Ovary (tissue), 9 donors: ENCODE data around the gene RB1. TPM values are rescaled to one million over a fixed set of nuclear protein-coding genes. Genes with fewer than 3 reads are reported as not detected.

Experiments used
- DNase-seq, 5 donors: peaks; one replicate each; pipeline ENCODE4 v3.0.0-alpha.2; 2019 to 2020
- H3K27ac ChIP-seq, 2 donors: fragments of 200-600 bp; one replicate each; pipeline versions ENCODE4 v1.5.1 to v1.8.0; 2019 to 2022
- H3K27me3 ChIP-seq: fragments of 200-600 bp; one replicate; pipeline ENCODE4 v1.8.0; 2022
- H3K36me3 ChIP-seq: fragments of 200-600 bp; sonication (generic); one replicate; pipeline ENCODE4 v1.5.1; 2019
- H3K4me1 ChIP-seq: one replicate; pipeline ENCODE4 v1.8.1; 2013; ENCODE audit warnings: mild to moderate bottlenecking, moderate library complexity; ENCODE audit not compliant: insufficient read depth
- H3K4me3 ChIP-seq: fragments of 200-600 bp; sonication (generic); one replicate; pipeline ENCODE4 v1.5.1; 2017
- H3K9me3 ChIP-seq, 2 donors: fragments of 200-600 bp in 1 of 2; sonication (generic) in 1 of 2; one replicate each; pipeline versions ENCODE4 v1.5.1 to v1.8.1; 2013 to 2019; ENCODE audit warnings: mild to moderate bottlenecking in 1 of 2, moderate library complexity in 1 of 2
- CTCF ChIP-seq, 3 donors: fragments of 450-650 bp in 2 of 3; fragments of 200-600 bp in 1 of 3; IDR thresholded peaks; one replicate each; pipeline versions ENCODE4 v1.5.1 to v1.8.0; 2016 to 2022; ENCODE audit warnings: antibody characterized with exemption in 3 of 3, mild to moderate bottlenecking in 1 of 3
- EP300 ChIP-seq: sonication (generic); formaldehyde crosslinking; IDR thresholded peaks from one replicate; pipeline ENCODE4 v1.6.1; 2017; ENCODE audit warnings: antibody characterized with exemption
- POLR2A ChIP-seq: fragments of 450-650 bp; IDR thresholded peaks from one replicate; pipeline ENCODE4 v1.6.1; 2017; ENCODE audit warnings: antibody characterized with exemption, mild to moderate bottlenecking, moderate library complexity
- WGBS, 3 donors: extraction: QIAGEN DNeasy Blood & Tissue Kit in 1 of 3; methylation state at CpG; one replicate each; pipeline versions ENCODE4 v1.1.5 to v1.1.7; 2013 to 2017; 5-methylcytosine and 5-hydroxymethylcytosine counted together
- intact Hi-C, 4 donors: fragments of 100-400 bp; cut with DNase I; formaldehyde crosslinking; loops; one replicate each; pipeline versions ENCODE4 v1.11.0 to v1.15.1; 2022 to 2023
- polyA plus RNA-seq, 2 donors: library from polyadenylated mRNA; stranded (reverse); fragments of 200-250 nt in 1 of 2; fragments of 350-450 nt in 1 of 2; fragmentation: Illumina TruSeq in 1 of 2; extraction: RNeasy Lipid Tissue Mini Kit (QIAGEN cat#74804) in 1 of 2; gene quantifications; one replicate each; pipeline ENCODE4 v1.2.3, GENCODE V29; 2013 to 2014
- total RNA-seq, 7 donors: library from RNA; depleted of rRNA in 2 of 7; stranded (reverse); fragments of >200 nt in 2 of 7; fragmentation: NEBNext Ultra II Directional in 3 of 7; extraction: Animal tissue kit (Norgen Biotek cat#: 25700) in 3 of 7; gene quantifications; one replicate each; pipeline versions ENCODE4 v1.1.0 to v1.2.4, GENCODE V29; 2016 to 2023
- donor health status: DM: no; HTN: no; CAD: no; lungs with moderate emphysema.
- donor health status: DM: no; HTN: no; CAD: no.
- donor health status: Bipolar disorder and iron deficiency.
- donor health status: DM: yes; HTN: yes; CAD: no.
- donor health status: DM: no; HTN: no; CAD: no.
- donor health status: DM: yes; HTN: yes; CAD: no.

RB1 gene
- total and polyA plus RNA-seq, 9 donors: 11.4 to 36.6 (median 27.1) TPM

DNA sequence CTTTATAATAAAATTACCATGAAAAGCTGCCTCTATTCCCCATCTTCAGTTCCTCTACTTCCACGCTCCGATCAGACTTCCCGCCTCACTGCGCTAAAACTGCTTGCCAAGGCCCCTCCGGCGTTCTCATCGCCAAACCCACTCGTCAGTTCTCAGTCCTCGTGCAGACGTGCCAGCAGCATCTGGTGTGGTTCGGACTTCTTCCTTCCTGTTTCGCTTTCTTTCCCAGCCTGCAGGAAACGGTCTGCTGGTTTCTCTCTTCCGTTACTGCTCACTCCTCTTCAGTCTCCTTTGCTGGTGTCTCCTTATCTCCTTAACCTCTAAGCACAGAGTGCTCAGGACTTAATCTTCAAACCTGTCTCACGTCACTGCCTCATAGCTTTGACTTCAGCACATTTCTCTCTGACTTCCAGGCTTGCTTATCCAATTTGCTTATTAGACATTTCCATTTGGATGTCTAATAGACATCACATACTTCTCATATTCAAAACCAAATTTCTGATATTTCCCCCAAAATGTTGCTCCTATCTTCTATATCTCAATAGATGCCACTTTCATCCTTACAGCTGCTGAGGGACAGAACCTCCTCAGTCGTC is 189.0 kb downstream of the RB1 start:
- no peaks in the 10 kb centered on the region for H3K36me3 ChIP-seq
- no peaks in the 10 kb centered on the region for H3K9me3 ChIP-seq
- peaks cover 6% of the 10 kb centered on the region for H3K4me1 ChIP-seq
- TF ChIP-seq CTCF (IDR thresholded peaks at IDR 0.05): no peak
- no peak for TF ChIP-seq EP300
- no peak for TF ChIP-seq POLR2A
- H3K27ac ChIP-seq: peak overlapping the region in 1 of 2 donors; percentile 76
- no peak overlapping the region for H3K4me3 ChIP-seq
- intact Hi-C loops: no loop called here
- 35 to 44% (median 36%) methylated on average over 16 of the region's 16 CpGs for WGBS, 3 donors
- peak; percentile 68 to 75 (median 69) for DNase-seq
- H3K27me3 ChIP-seq: no peaks in the 10 kb centered on the region

GRCh38 chr13:48493066-48493765 is 189.7 kb downstream of the RB1 start:
- DNase-seq: no peak
- Histone ChIP-seq H3K27me3 (no peaks in the 10 kb centered on the region), H3K9me3 (no peaks in the 10 kb centered on the region), H3K36me3 (no peaks in the 10 kb centered on the region), H3K27ac (peak overlapping the region in 1 of 2 donors; percentile 76), H3K4me3 (no peak overlapping the region), H3K4me1 (peaks cover 6% of the 10 kb centered on the region)
- WGBS, 3 donors: 60 to 76% (median 65%) methylated on average over 4 of the region's 4 CpGs
- TF ChIP-seq CTCF (IDR thresholded peaks at IDR 0.05) (no peak), EP300 (no peak), POLR2A (no peak)
- intact Hi-C loops: no loop called here

GRCh38 chr13:48493851-48494250 is 190.3 kb downstream of the RB1 start:
- WGBS, 3 donors: 89 to 94% (median 90%) methylated on average over 2 of the region's 2 CpGs
- no peaks in the 10 kb centered on the region for H3K9me3 ChIP-seq
- no peak for DNase-seq
- TF ChIP-seq POLR2A (no peak), CTCF (IDR thresholded peaks at IDR 0.05) (no peak), EP300 (no peak)
- intact Hi-C loops: no loop called here
- peaks cover 6% of the 10 kb centered on the region for H3K4me1 ChIP-seq
- no peaks in the 10 kb centered on the region for H3K27me3 ChIP-seq
- no peak overlapping the region for H3K4me3 ChIP-seq
- H3K27ac ChIP-seq: no peak overlapping the region
- H3K36me3 ChIP-seq: no peaks in the 10 kb centered on the region

GRCh38 chr13:48494874-48495273 is 191.3 kb downstream of the RB1 start:
- no peaks in the 10 kb centered on the region for H3K27me3 ChIP-seq
- intact Hi-C loops: no loop called here
- no peak overlapping the region for H3K27ac ChIP-seq
- DNase-seq: no peak
- H3K9me3 ChIP-seq: no peaks in the 10 kb centered on the region
- TF ChIP-seq CTCF (IDR thresholded peaks at IDR 0.05) (no peak), POLR2A (no peak), EP300 (no peak)
- peaks cover 6% of the 10 kb centered on the region for H3K4me1 ChIP-seq
- 36 to 61% (median 54%) methylated on average over 1 of the region's 1 CpG for WGBS, 3 donors
- H3K36me3 ChIP-seq: no peaks in the 10 kb centered on the region
- H3K4me3 ChIP-seq: no peak overlapping the region
